Ishikawa (cell line): ENCODE data around the gene AQP12A.

ENCODE experiments used
- EP300 ChIP-seq: IDR thresholded peaks from 2 replicates; pipeline ENCODE4 v1.6.1; 2012; ENCODE audit warnings: borderline replicate concordance
- NFIC ChIP-seq: IDR thresholded peaks from 2 replicates; pipeline ENCODE4 v1.6.1; 2012
- RAD21 ChIP-seq: IDR thresholded peaks from 2 replicates; pipeline ENCODE4 v1.6.1; 2012; ENCODE audit warnings: low read depth
- TAF1 ChIP-seq: IDR thresholded peaks from 2 replicates; pipeline ENCODE4 v1.6.1; 2012; ENCODE audit warnings: low read depth, mild to moderate bottlenecking

GRCh38 chr2:240723851-240724250, 32.2 kb downstream of the AQP12A start:
- TF ChIP-seq RAD21 (no peak), EP300 (no peak), TAF1 (no peak), NFIC (no peak)
